K562 (cell line): ENCODE data around the gene DUS1L. TPM values are rescaled to one million over a fixed set of nuclear protein-coding genes. Genes with fewer than 3 reads are reported as not detected.

Experiments
- ATF3 ChIP-seq, 2 experiments: fragments of 450-650 bp in 1 of 2; sonication (generic) in 1 of 2; formaldehyde crosslinking in 1 of 2; IDR thresholded peaks in 1 of 2; conservative IDR thresholded peaks in 1 of 2; 2 replicates each; pipeline versions ENCODE4 v1.6.1 to v1.8.1; 2016 to 2023; ENCODE audit warnings: mild to moderate bottlenecking in 2 of 2, moderate library complexity in 2 of 2, inconsistent platforms in 1 of 2, missing genetic modification reagents in 1 of 2
- CGGBP1 ChIP-seq: fragments of 250-450 bp; sonication (Bioruptor Pico); IDR thresholded peaks from 2 replicates; pipeline ENCODE4 v1.9.0; 2021; ENCODE audit warnings: mild to moderate bottlenecking
- GABPA ChIP-seq: fragments of 200-800 bp; sonication (Bioruptor generic); conservative IDR thresholded peaks from 2 replicates; pipeline ENCODE4 v1.6.1; 2016; ENCODE audit warnings: low read depth, missing genetic modification characterization, missing compliant biosample characterization
- MAFF ChIP-seq: IDR thresholded peaks from 2 replicates; pipeline ENCODE4 v1.6.1; 2012; ENCODE audit warnings: low read length, improper control_type of control experiment
- MAFK ChIP-seq: IDR thresholded peaks from 2 replicates; pipeline ENCODE4 v1.6.1; 2011; ENCODE audit warnings: low read length, improper control_type of control experiment
- MCM7 ChIP-seq, 2 experiments: fragments of 450-650 bp; IDR thresholded peaks; 2 replicates each; pipeline ENCODE4 v1.6.1; 2016 to 2018
- MITF ChIP-seq: IDR thresholded peaks from 2 replicates; pipeline ENCODE4 v1.6.1; 2014; ENCODE audit warnings: antibody characterized with exemption
- MTF1 ChIP-seq: fragments of 250-450 bp; sonication (Bioruptor Pico); IDR thresholded peaks from 2 replicates; pipeline ENCODE4 v1.9.0; 2021; ENCODE audit warnings: moderate library complexity, mild to moderate bottlenecking, inconsistent platforms, borderline replicate concordance
- PTTG1 ChIP-seq: fragments of 450-650 bp; IDR thresholded peaks from 2 replicates; pipeline ENCODE4 v1.6.1; 2016; ENCODE audit warnings: low read depth, mild to moderate bottlenecking, missing genetic modification characterization, missing compliant biosample characterization
- SUPT5H ChIP-seq: fragments of 450-650 bp; IDR thresholded peaks from 2 replicates; pipeline ENCODE4 v1.6.1; 2016
- TFE3 ChIP-seq: fragments of 450-650 bp; formaldehyde crosslinking; IDR thresholded peaks from 2 replicates; pipeline ENCODE4 v1.4.0; 2020; ENCODE audit warnings: mild to moderate bottlenecking, mixed read lengths
- ZNF609 ChIP-seq: sonication (generic); formaldehyde crosslinking; IDR thresholded peaks from 2 replicates; pipeline ENCODE4 v1.8.1; 2023; ENCODE audit warnings: missing genetic modification reagents, mild to moderate bottlenecking, borderline replicate concordance
- polyA plus RNA-seq, 8 experiments: library from polyadenylated mRNA; depleted of rRNA in 4 of 8; stranded (reverse) in 5 of 8; unstranded in 3 of 8; fragments of >200 nt; fragmentation: Nextera tagmentation in 2 of 8; fragmentation: Illumina TruSeq in 1 of 8; extraction: Ambion mirVana in 2 of 8; extraction: Trizol in 1 of 8; gene quantifications; 2 replicates each; pipeline versions ENCODE4 v1.2.1 to v1.2.3, GENCODE V29; 2011 to 2014; ENCODE audit warnings: inconsistent platforms in 1 of 8, missing spikeins in 1 of 8
- total RNA-seq, 7 experiments: library from RNA; depleted of rRNA in 6 of 7; stranded (reverse); fragments of >200 nt in 6 of 7; fragmentation: Illumina TruSeq in 2 of 7; extraction: Trizol in 2 of 7; gene quantifications; 2 replicates each; pipeline versions ENCODE4 v1.2.1 to v1.2.3, GENCODE V29; 2011 to 2021; ENCODE audit warnings: low replicate concordance in 1 of 7

Gene DUS1L
- total and polyA plus RNA-seq, 9 of the 15 experiments (the other 6 are each of a cell fraction or from before 2014, with no cell fraction given), result 7.8 to 210 (median 83.9) TPM

- no peak for TF ChIP-seq ZNF609 (CRISPR knock-in tag)
- no peak for TF ChIP-seq CGGBP1 (CRISPR knock-in tag)
- TF ChIP-seq GABPA, result 0 out of 2 replicates have a peak, but pooled peaks have one; percentile 79
- no peak for TF ChIP-seq MCM7 (IDR thresholded peaks at IDR 0.05)
- TF ChIP-seq MAFF, result no peak
- TF ChIP-seq SUPT5H, result no peak
- no peak for TF ChIP-seq MAFK
- no peak for TF ChIP-seq PTTG1
- TF ChIP-seq ATF3 (IDR thresholded peaks at IDR 0.05), result no peak
- TF ChIP-seq ATF3 (CRISPR knock-in tag; conservative IDR thresholded peaks at IDR 0.05), result 0 out of 2 replicates have a peak, but pooled peaks have one; percentile 6
- TF ChIP-seq MTF1 (CRISPR knock-in tag), result no peak
- TF ChIP-seq MITF, result no peak
- TF ChIP-seq TFE3 (CRISPR knock-in tag), result no peak
These were observed 389 bp downstream of the DUS1L start (continued) for GRCh38 chr17:82065193-82065637.
